Kidney epithelial cell (primary cell): ENCODE data around the gene TRPV5. TPM values are rescaled to one million over a fixed set of nuclear protein-coding genes. Genes with fewer than 3 reads are reported as not detected.

Source experiments
- DNase-seq: peaks from one replicate; pipeline ENCODE4 v3.0.0-alpha.2; 2010; ENCODE audit warnings: low read depth
- H3K27me3 ChIP-seq: 2 replicates; pipeline ENCODE4 v1.6.0; 2011; ENCODE audit warnings: low read length; ENCODE audit not compliant: control insufficient read depth, insufficient read depth
- H3K36me3 ChIP-seq: 2 replicates; pipeline ENCODE4 v1.5.1; 2011; ENCODE audit warnings: low read length; ENCODE audit not compliant: control insufficient read depth, insufficient read depth
- H3K4me3 ChIP-seq: 2 replicates; pipeline ENCODE4 v1.5.1; 2011; ENCODE audit warnings: low read depth, mild to moderate bottlenecking, control low read depth, low read length
- total RNA-seq: library from RNA; depleted of rRNA; stranded (reverse); fragments of >200 nt; gene quantifications from 2 replicates; pipeline ENCODE4 v1.2.3, GENCODE V29; 2015
- TF ChIP-seq, protein P1 (sequence below): IDR thresholded peaks from 2 replicates; pipeline ENCODE4 v1.5.1; 2011; ENCODE audit warnings: mild to moderate bottlenecking, moderate library complexity, low read length, control low read depth, inconsistent platforms; ENCODE audit not compliant: insufficient read depth, poor library complexity, severe bottlenecking

Gene TRPV5
- total RNA-seq, 1 donor from 2014 or later: not detected

GRCh38 chr7:142894112-142894984 lies 39.2 kb downstream of the TRPV5 start:
- H3K4me3 ChIP-seq: no peak overlapping the region
- DNase-seq: no peak
- TF ChIP-seq, protein P1, sequence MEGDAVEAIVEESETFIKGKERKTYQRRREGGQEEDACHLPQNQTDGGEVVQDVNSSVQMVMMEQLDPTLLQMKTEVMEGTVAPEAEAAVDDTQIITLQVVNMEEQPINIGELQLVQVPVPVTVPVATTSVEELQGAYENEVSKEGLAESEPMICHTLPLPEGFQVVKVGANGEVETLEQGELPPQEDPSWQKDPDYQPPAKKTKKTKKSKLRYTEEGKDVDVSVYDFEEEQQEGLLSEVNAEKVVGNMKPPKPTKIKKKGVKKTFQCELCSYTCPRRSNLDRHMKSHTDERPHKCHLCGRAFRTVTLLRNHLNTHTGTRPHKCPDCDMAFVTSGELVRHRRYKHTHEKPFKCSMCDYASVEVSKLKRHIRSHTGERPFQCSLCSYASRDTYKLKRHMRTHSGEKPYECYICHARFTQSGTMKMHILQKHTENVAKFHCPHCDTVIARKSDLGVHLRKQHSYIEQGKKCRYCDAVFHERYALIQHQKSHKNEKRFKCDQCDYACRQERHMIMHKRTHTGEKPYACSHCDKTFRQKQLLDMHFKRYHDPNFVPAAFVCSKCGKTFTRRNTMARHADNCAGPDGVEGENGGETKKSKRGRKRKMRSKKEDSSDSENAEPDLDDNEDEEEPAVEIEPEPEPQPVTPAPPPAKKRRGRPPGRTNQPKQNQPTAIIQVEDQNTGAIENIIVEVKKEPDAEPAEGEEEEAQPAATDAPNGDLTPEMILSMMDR: no peak
- H3K27me3 ChIP-seq: no peaks in the 10 kb centered on the region
- no peaks in the 10 kb centered on the region for H3K36me3 ChIP-seq

DNA sequence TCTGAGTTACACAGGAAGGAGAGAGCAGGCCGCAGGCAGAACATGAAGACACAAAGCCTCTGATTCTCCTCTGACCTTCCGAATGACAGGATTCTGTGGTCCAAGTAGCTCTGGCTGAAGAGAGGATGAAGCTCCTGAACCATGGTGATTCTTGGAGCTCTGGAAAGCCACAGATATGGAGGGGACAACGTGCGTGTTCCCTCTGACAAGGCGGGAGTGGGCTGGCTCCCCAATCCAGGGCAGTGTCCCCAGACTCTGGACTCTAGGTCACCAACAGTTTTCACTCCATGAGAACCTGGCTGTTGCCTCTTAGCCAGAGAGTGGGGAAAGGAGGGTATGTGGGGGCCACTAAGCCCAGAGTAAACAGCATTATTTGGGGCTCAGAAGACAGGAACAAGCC lies 40.6 kb downstream of the TRPV5 start:
- Histone ChIP-seq H3K27me3 (no peaks in the 10 kb centered on the region), H3K4me3 (no peak overlapping the region)

DNA sequence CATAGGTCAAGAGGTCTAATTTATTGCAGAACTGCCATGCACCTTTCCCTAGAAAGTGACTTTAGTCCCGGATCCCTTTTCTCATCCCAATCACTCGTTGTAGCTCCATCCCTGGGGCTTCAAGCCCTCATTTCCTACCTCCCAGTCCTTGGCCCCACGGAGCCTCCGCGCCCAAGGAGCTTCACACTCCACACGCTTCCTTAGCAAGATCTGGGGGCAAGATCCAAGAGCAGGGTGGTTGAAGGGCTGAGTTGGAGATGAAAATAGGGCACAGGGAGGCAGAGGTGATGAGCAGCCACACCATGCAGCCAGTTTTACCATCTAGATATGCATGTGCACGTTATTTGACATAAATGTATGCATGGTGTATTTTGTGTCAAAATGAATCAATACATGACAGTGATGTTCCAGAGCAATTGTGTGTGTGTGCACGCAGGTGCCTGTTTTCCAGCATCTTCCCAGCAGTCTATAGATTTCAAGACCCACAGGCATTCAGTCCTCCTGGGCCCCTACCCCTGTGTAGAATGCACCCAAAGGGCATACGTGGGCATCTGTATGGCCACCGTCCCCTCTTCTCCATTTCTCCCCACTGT lies 42.0 kb downstream of the TRPV5 start:
- no peak overlapping the region for H3K4me3 ChIP-seq
- no peaks in the 10 kb centered on the region for H3K27me3 ChIP-seq
- TF ChIP-seq, protein P1: no peak
- H3K36me3 ChIP-seq: no peaks in the 10 kb centered on the region
- DNase-seq: no peak

More for the DNA sequence above, 40.6 kb downstream of the TRPV5 start:
- TF ChIP-seq, protein P1: no peak
- no peak for DNase-seq
- no peaks in the 10 kb centered on the region for H3K36me3 ChIP-seq

DNA sequence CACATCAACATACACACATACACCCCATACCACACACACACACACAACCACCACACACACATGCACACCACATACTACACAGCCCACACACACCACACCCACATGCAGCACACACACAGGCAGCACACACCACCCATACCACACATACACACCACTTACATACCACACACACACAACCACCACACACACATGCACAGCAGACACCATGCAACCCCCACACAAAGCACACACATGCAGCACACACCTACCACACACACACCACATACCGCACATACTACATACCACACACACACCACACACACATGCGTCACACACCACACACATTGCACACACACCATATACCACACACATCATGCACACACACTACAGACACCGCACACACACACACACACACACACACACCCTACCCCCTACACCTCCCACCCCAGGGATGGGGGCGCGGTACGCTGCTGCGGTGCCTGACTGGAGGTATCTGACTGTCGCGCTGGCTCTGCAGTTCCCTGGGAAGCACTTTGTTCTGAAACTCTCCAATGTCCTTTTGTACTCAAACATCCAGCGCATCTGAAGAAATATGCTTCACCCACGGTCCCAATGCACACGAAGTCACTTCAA lies 42.6 kb downstream of the TRPV5 start:
- no peaks in the 10 kb centered on the region for H3K36me3 ChIP-seq
- DNase-seq: no peak
- H3K27me3 ChIP-seq: no peaks in the 10 kb centered on the region
- TF ChIP-seq, protein P1: no peak
- no peak overlapping the region for H3K4me3 ChIP-seq

GRCh38 chr7:142889816-142890215 lies 43.7 kb downstream of the TRPV5 start:
- Histone ChIP-seq H3K27me3 (no peaks in the 10 kb centered on the region), H3K4me3 (no peak overlapping the region), H3K36me3 (no peaks in the 10 kb centered on the region)
- TF ChIP-seq, protein P1: no peak
- DNase-seq: no peak
